Spleen (tissue), 7 donors: Measurements from ENCODE around the gene CSMD2.

Experiments
- POLR2A ChIP-seq, 3 donors: fragments of 450-650 bp; IDR thresholded peaks; one replicate each; pipeline ENCODE4 v1.5.1; 2017; ENCODE audit warnings: antibody characterized with exemption in 3 of 3, mild to moderate bottlenecking in 1 of 3
- TF ChIP-seq, protein P1 (sequence below), 11 experiments: fragments of 200-600 bp in 7 of 11; fragments of 450-650 bp in 4 of 11; sonication (generic) in 4 of 11; IDR thresholded peaks in 8 of 11; conservative IDR thresholded peaks in 3 of 11; 1 replicate in 7 of 11; 2 replicates in 4 of 11; pipeline versions ENCODE4 v1.4.0 to v1.8.0; 2016 to 2021; ENCODE audit warnings: antibody characterized with exemption in 11 of 11, inconsistent platforms in 4 of 11, mild to moderate bottlenecking in 1 of 11
- donor health status: DM: no; HTN: no; CAD: no; lungs with moderate emphysema.
- donor health status: DM: no; HTN: no; CAD: no.
- donor health status: DM: no; HTN: no; CAD: no.

DNA sequence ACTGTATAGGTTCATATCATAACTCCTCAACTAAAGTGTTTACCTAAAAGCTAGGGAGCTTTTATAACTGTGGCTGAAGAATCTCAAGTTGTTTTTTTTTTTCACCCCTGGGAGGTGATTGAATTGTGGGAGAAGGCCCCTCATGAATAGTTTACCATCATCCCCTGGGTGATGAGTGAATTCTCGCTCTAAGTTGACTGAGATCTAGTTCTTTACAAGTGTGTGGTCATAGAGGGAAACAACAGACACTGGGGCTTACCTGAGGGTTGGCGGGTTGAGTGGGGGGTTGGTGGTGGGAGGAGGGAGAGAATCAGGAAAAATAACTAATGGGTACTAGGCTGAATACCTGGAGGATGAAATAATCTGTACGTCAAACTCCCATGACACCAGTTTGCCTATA is 700.5 kb downstream of the CSMD2 start:
- TF ChIP-seq POLR2A (IDR thresholded peaks at IDR 0.05), result no peak
- TF ChIP-seq, protein P1, sequence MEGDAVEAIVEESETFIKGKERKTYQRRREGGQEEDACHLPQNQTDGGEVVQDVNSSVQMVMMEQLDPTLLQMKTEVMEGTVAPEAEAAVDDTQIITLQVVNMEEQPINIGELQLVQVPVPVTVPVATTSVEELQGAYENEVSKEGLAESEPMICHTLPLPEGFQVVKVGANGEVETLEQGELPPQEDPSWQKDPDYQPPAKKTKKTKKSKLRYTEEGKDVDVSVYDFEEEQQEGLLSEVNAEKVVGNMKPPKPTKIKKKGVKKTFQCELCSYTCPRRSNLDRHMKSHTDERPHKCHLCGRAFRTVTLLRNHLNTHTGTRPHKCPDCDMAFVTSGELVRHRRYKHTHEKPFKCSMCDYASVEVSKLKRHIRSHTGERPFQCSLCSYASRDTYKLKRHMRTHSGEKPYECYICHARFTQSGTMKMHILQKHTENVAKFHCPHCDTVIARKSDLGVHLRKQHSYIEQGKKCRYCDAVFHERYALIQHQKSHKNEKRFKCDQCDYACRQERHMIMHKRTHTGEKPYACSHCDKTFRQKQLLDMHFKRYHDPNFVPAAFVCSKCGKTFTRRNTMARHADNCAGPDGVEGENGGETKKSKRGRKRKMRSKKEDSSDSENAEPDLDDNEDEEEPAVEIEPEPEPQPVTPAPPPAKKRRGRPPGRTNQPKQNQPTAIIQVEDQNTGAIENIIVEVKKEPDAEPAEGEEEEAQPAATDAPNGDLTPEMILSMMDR (IDR thresholded peaks at IDR 0.05 in 8 of 11, conservative IDR thresholded peaks at IDR 0.05 in 3 of 11), result no peak
